Peyer's patch (tissue), 4 donors: Measurements from ENCODE around the gene NPRL2. TPM values are rescaled to one million over a fixed set of nuclear protein-coding genes. Genes with fewer than 3 reads are reported as not detected.

ENCODE experiments used
- DNase-seq, 3 donors: peaks; one replicate each; pipeline ENCODE4 v3.0.0-alpha.2; 2017 to 2019
- H3K27ac ChIP-seq, 4 donors: fragments of 200-600 bp; sonication (generic); one replicate each; pipeline ENCODE4 v1.5.1; 2016 to 2019
- H3K27me3 ChIP-seq, 2 donors: fragments of 200-600 bp; sonication (generic); one replicate each; pipeline ENCODE4 v1.5.1; 2019
- H3K36me3 ChIP-seq, 3 donors: fragments of 200-600 bp; sonication (generic); one replicate each; pipeline ENCODE4 v1.5.1; 2016 to 2019
- H3K4me1 ChIP-seq, 4 donors: fragments of 200-600 bp; sonication (generic); one replicate each; pipeline ENCODE4 v1.5.1; 2016 to 2019
- H3K4me3 ChIP-seq, 4 donors: fragments of 200-600 bp; sonication (generic); 1 replicate in 3 of 4; 2 replicates in 1 of 4; pipeline ENCODE4 v1.5.1; 2016 to 2019; ENCODE audit warnings: mild to moderate bottlenecking in 1 of 4
- H3K9me3 ChIP-seq, 4 donors: fragments of 200-600 bp; sonication (generic); one replicate each; pipeline ENCODE4 v1.5.1; 2016 to 2019; ENCODE audit warnings: mild to moderate bottlenecking in 1 of 4
- CTCF ChIP-seq, 6 experiments: fragments of 450-650 bp in 4 of 6; fragments of 200-600 bp in 2 of 6; sonication (generic) in 1 of 6; IDR thresholded peaks; one replicate each; pipeline ENCODE4 v1.5.1; 2017 to 2019; ENCODE audit warnings: antibody characterized with exemption in 6 of 6, mild to moderate bottlenecking in 3 of 6, moderate library complexity in 1 of 6
- POLR2A ChIP-seq, 2 donors: fragments of 450-650 bp; IDR thresholded peaks; one replicate each; pipeline ENCODE4 v1.5.1; 2017; ENCODE audit warnings: antibody characterized with exemption in 2 of 2, mild to moderate bottlenecking in 2 of 2, moderate library complexity in 2 of 2
- total RNA-seq, 4 donors: library from RNA; depleted of rRNA; stranded (reverse); fragments of >200 nt; gene quantifications; one replicate each; pipeline ENCODE4 v1.1.0, GENCODE V29; 2016

Gene NPRL2
- total RNA-seq, 4 donors from 2014 or later = 19.1 to 45.4 (median 28.3) TPM

DNA sequence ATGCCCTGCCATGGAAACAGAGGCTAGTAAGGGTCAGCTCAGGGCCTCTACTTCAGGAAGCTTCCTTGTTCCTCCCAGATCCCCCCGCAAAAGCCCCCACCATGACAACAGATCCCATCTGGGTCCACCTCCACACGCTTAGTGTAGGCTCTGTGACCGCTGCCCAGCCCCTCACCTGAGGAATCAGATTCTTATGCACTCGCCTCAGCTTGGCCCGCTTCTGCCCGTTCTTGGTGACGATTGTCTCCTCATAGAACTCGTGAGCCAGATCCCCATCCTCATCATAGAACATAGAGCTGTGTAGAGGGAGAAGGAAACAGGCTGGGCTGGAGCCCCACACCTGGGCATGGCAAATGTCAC, 24.4 kb downstream of the NPRL2 start:
- H3K27ac ChIP-seq = no peak overlapping the region
- TF ChIP-seq CTCF (IDR thresholded peaks at IDR 0.05) (no peak), POLR2A (IDR thresholded peaks at IDR 0.05) (no peak)
- H3K4me1 ChIP-seq = peaks cover 4 to 37% (median 18%) of the 10 kb centered on the region in 4 donors
- no peaks in the 10 kb centered on the region for H3K9me3 ChIP-seq
- H3K4me3 ChIP-seq = no peak overlapping the region
- H3K27me3 ChIP-seq = no peaks in the 10 kb centered on the region
- peaks cover 0 to 31% (median 0%) of the 10 kb centered on the region in 3 donors for H3K36me3 ChIP-seq
- DNase-seq = no peak

DNA sequence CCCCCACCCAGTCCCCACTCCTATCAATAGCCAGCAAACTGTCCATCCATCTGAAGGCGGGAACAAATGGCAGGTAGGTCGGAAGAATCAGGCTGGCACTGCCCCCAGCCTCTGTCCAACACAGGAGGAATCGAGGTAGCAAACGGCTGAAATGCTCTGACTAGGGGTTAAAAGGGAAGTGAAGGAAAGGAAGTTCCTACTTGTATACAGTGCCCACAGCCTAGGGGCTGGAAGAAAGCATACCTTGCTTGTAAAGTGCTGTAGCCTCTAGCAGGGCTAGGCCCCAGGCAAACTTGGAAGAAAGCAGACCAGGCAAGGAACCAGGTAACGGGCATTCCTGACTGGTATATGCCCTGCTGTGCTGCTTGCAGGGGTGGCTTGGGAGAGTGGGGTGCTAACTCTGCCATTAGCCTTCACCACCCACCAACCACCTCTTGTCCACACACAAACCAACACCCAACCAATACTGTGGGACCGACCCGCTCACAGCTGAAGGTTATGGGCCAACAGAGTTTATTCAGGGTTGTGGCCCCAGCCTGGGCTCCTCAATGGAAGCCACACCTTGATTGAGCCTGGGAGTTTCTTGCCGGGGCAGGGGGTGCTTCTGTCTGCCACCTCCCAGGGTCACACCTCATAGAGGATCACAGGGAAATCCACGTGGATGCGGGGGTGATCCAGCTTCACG, 24.9 kb downstream of the NPRL2 start:
- Histone ChIP-seq H3K9me3 (no peaks in the 10 kb centered on the region), H3K36me3 (peaks cover 0 to 26% (median 0%) of the 10 kb centered on the region in 3 donors), H3K4me1 (peaks cover 4 to 37% (median 18%) of the 10 kb centered on the region in 4 donors), H3K27me3 (no peaks in the 10 kb centered on the region), H3K27ac (peak overlapping the region in 1 of 4 donors; percentile 91), H3K4me3 (no peak overlapping the region)
- TF ChIP-seq POLR2A (IDR thresholded peaks at IDR 0.05) = no peak
- no peak for TF ChIP-seq CTCF (IDR thresholded peaks at IDR 0.05)
- DNase-seq = no peak

- no peak overlapping the region for H3K4me3 ChIP-seq
- no peaks in the 10 kb centered on the region for H3K9me3 ChIP-seq
- no peak for DNase-seq
- H3K4me1 ChIP-seq = peaks cover 4 to 41% (median 23%) of the 10 kb centered on the region in 4 donors
- TF ChIP-seq CTCF (IDR thresholded peaks at IDR 0.05) (no peak), POLR2A (IDR thresholded peaks at IDR 0.05) (no peak)
- no peaks in the 10 kb centered on the region for H3K27me3 ChIP-seq
- H3K36me3 ChIP-seq = peaks cover 0 to 20% (median 0%) of the 10 kb centered on the region in 3 donors
- H3K27ac ChIP-seq = peak overlapping the region in 1 of 4 donors; percentile 91
These were observed 25.5 kb downstream of the NPRL2 start for GRCh38 chr3:50325113-50325480.

- Histone ChIP-seq H3K36me3 (peaks cover 0 to 14% (median 0%) of the 10 kb centered on the region in 3 donors), H3K9me3 (no peaks in the 10 kb centered on the region), H3K4me1 (peaks cover 4 to 47% (median 24%) of the 10 kb centered on the region in 4 donors), H3K27ac (peak overlapping the region; percentile 1 to 91 (median 50)), H3K4me3 (no peak overlapping the region), H3K27me3 (no peaks in the 10 kb centered on the region)
- peak; percentile 68 to 85 (median 79) for DNase-seq
- TF ChIP-seq CTCF (IDR thresholded peaks at IDR 0.05) (peak; percentile 52 to 89 (median 82)), POLR2A (IDR thresholded peaks at IDR 0.05) (no peak)
These were observed 26.0 kb downstream of the NPRL2 start for GRCh38 chr3:50324351-50325112.

DNA sequence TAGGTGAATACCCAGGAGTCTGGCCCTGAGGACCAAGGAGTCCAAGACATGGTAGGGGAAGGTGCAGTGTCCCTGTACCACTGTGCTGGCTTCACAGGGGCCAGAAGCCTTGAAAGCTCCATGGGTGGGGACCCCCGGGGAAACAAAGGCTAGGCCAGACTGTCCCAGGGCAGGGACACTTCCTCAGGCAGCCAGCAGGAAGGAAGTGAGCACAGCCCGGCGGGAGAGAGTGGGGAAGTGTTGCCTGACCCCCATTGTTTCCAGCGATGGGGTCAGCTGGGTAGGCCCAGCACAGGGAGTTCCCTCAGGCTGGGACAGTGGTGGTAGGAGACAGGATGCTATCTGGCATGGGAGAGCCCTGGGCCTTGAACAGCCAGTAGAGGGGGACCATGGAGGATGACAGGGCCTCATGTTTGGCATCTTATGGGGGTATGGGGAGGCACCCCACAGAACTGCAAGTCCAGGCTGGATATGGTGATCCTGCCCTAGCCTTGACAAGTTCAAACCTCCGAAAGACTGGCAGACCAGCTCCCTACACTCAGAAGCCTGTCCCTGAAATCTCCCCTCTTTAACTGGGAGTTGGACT, 26.9 kb downstream of the NPRL2 start:
- peak in 1 of 3 donors; percentile 51 for DNase-seq
- Histone ChIP-seq H3K4me3 (no peak overlapping the region), H3K27me3 (no peaks in the 10 kb centered on the region), H3K27ac (peak overlapping the region; percentile 52 to 95 (median 90)), H3K36me3 (peaks cover 0 to 16% (median 0%) of the 10 kb centered on the region in 3 donors), H3K9me3 (no peaks in the 10 kb centered on the region), H3K4me1 (peaks cover 4 to 50% (median 23%) of the 10 kb centered on the region in 4 donors)
- no peak for TF ChIP-seq POLR2A (IDR thresholded peaks at IDR 0.05)
- TF ChIP-seq CTCF (IDR thresholded peaks at IDR 0.05) = peak in 1 of 6 experiments; percentile 8
